NCI-H526 (cell line): ENCODE data around the gene WDR46.
A peak's percentile ranks its signal among the peaks of the same experiment; 100 is the strongest.
"Not testable (repeated sequence)": the region's sequence is repeated elsewhere in the genome, so short reads cannot be mapped to it uniquely, and the experiment has no call there.

Source experiments
- DNase-seq, 2 experiments: peaks; one replicate each; lab custom pipeline; 2025; lab: John Stamatoyannopoulos, UW

The WDR46 gene

GRCh38 chr6:33271117-33271467 lies 17.9 kb downstream of the WDR46 start:
- DNase-seq: no peak

GRCh38 chr6:33264015-33264414 lies 25.0 kb downstream of the WDR46 start:
- no peak for DNase-seq

GRCh38 chr6:33262490-33262889 lies 26.5 kb downstream of the WDR46 start:
- not testable (repeated sequence) for DNase-seq

GRCh38 chr6:33259032-33259431 lies 30.0 kb downstream of the WDR46 start:
- DNase-seq: no peak

- no peak for DNase-seq
Measured at GRCh38 chr6:33254591-33254990, 34.4 kb downstream of the WDR46 start.

GRCh38 chr6:33252759-33253158 lies 36.3 kb downstream of the WDR46 start:
- no peak for DNase-seq

- DNase-seq: no peak
Measured at GRCh38 chr6:33251395-33252012, 37.5 kb downstream of the WDR46 start.

- DNase-seq: no peak
Measured at GRCh38 chr6:33250731-33251130, 38.3 kb downstream of the WDR46 start.

GRCh38 chr6:33249732-33250630 lies 39.1 kb downstream of the WDR46 start:
- DNase-seq: peak in 1 of 2 experiments; percentile 41

GRCh38 chr6:33248932-33249731 lies 39.9 kb downstream of the WDR46 start:
- DNase-seq: peak; percentile 98 to 99

GRCh38 chr6:33248643-33248931 lies 40.5 kb downstream of the WDR46 start:
- peak in 1 of 2 experiments; percentile 76 for DNase-seq

GRCh38 chr6:33247977-33248642 lies 40.9 kb downstream of the WDR46 start:
- peak; percentile 63 to 94 for DNase-seq

- no peak for DNase-seq
Measured at GRCh38 chr6:33243476-33243875, 45.6 kb downstream of the WDR46 start.

- no peak for DNase-seq
Measured at GRCh38 chr6:33241968-33242367, 47.1 kb downstream of the WDR46 start.

- peak in 1 of 2 experiments; percentile 22 for DNase-seq
Measured at GRCh38 chr6:33237741-33238140, 51.3 kb downstream of the WDR46 start.

- DNase-seq: no peak
Measured at GRCh38 chr6:33236852-33237251, 52.2 kb downstream of the WDR46 start.

GRCh38 chr6:33236328-33236727 lies 52.7 kb downstream of the WDR46 start:
- DNase-seq: no peak

- no peak for DNase-seq
Measured at GRCh38 chr6:33235221-33235634, 53.8 kb downstream of the WDR46 start.
